Testis (tissue), 2 donors: ENCODE data around the gene NUDT22.

Source experiments
- POLR2A ChIP-seq: fragments of 450-650 bp; IDR thresholded peaks from one replicate; pipeline ENCODE4 v1.6.1; 2017; ENCODE audit warnings: antibody characterized with exemption, mild to moderate bottlenecking, moderate library complexity
- TF ChIP-seq, protein P1 (sequence below), 3 experiments: fragments of 450-650 bp in 2 of 3; fragments of 200-600 bp in 1 of 3; sonication (generic) in 1 of 3; IDR thresholded peaks; one replicate each; pipeline ENCODE4 v1.5.1; 2016 to 2019; ENCODE audit warnings: antibody characterized with exemption in 3 of 3, mild to moderate bottlenecking in 2 of 3, moderate library complexity in 1 of 3

DNA sequence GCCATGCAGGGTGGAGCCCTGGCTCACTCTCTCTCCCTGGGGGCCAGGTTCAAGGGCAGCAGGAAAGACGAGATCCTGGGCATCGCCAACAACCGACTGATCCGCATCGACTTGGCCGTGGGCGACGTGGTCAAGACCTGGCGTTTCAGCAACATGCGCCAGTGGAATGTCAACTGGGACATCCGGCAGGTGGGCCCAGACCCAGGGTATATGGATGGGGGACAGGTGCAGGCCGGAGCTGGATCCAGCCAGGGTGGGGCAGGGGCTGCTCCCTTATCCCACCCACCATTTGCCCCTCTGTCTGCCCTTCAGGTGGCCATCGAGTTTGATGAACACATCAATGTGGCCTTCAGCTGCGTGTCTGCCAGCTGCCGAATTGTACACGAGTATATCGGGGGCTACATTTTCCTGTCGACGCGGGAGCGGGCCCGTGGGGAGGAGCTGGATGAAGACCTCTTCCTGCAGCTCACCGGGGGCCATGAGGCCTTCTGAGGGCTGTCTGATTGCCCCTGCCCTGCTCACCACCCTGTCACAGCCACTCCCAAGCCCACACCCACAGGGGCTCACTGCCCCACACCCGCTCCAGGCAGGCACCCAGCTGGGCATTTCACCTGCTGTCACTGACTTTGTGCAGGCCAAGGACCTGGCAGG, 2.9 kb upstream of the NUDT22 start:
- TF ChIP-seq, protein P1, sequence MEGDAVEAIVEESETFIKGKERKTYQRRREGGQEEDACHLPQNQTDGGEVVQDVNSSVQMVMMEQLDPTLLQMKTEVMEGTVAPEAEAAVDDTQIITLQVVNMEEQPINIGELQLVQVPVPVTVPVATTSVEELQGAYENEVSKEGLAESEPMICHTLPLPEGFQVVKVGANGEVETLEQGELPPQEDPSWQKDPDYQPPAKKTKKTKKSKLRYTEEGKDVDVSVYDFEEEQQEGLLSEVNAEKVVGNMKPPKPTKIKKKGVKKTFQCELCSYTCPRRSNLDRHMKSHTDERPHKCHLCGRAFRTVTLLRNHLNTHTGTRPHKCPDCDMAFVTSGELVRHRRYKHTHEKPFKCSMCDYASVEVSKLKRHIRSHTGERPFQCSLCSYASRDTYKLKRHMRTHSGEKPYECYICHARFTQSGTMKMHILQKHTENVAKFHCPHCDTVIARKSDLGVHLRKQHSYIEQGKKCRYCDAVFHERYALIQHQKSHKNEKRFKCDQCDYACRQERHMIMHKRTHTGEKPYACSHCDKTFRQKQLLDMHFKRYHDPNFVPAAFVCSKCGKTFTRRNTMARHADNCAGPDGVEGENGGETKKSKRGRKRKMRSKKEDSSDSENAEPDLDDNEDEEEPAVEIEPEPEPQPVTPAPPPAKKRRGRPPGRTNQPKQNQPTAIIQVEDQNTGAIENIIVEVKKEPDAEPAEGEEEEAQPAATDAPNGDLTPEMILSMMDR (IDR thresholded peaks at IDR 0.05): no peak
- no peak for TF ChIP-seq POLR2A
